Gastroesophageal sphincter (tissue), 3 donors: ENCODE results near the gene RABAC1.

Experiments
- POLR2A ChIP-seq, 2 donors: fragments of 450-650 bp; IDR thresholded peaks; one replicate each; pipeline ENCODE4 v1.6.1; 2017; ENCODE audit warnings: antibody characterized with exemption in 2 of 2, mild to moderate bottlenecking in 2 of 2, moderate library complexity in 1 of 2
- POLR2AphosphoS5 ChIP-seq: sonication (generic); formaldehyde crosslinking; IDR thresholded peaks from one replicate; pipeline ENCODE4 v1.6.1; 2017; ENCODE audit warnings: antibody characterized with exemption
- TF ChIP-seq, protein P1 (sequence below), 4 experiments: fragments of 200-600 bp in 2 of 4; fragments of 450-650 bp in 2 of 4; sonication (generic) in 1 of 4; IDR thresholded peaks; one replicate each; pipeline ENCODE4 v1.5.1; 2017 to 2019; ENCODE audit warnings: antibody characterized with exemption in 4 of 4, mild to moderate bottlenecking in 2 of 4, moderate library complexity in 2 of 4

DNA sequence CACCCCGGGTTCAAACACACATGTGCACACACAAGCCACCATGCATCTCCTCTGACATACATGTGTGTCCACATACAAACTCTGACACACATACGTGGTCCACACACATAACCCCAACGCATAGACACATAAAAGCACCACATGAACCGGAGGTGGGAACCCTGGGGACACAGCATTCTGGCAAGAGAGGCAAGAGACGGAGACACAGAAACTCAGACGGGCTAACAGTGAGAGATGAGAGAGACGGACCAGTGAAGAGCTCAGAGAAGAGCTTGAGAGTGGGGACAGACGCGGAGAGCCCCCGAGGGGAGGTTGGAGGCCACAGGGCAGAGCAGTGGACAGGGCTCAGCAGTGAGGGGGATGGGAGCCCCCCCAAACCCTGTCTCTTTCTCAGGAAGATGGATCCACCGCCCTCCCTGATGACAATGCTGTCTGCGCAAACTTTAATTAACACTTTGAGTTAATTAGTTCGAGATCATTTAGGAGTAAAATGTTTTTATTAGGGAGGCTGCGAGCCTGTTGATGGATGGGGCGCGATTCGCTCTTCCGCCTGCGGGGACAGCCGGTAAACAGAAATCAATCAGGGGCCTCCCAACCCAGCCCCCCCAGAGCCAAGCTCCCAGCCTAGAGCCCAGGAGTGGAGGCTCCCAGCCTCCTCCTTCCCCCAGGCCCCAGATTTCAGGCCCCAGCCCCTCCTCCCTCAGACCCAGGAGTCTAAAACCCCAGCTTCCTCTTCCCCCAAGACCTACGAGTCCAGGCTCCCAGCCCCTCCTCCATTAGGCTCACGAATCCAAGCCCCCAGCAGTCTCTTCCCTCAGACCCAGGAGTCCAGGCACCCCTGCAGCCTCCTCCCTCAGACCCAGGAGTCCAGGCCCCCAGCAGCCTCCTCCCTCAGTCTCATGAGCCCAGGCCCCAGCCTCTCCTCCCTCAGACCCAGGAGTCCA is 21.3 kb downstream of the RABAC1 start:
- no peak for TF ChIP-seq POLR2A (IDR thresholded peaks at IDR 0.05)
- no peak for TF ChIP-seq POLR2AphosphoS5
- TF ChIP-seq, protein P1, sequence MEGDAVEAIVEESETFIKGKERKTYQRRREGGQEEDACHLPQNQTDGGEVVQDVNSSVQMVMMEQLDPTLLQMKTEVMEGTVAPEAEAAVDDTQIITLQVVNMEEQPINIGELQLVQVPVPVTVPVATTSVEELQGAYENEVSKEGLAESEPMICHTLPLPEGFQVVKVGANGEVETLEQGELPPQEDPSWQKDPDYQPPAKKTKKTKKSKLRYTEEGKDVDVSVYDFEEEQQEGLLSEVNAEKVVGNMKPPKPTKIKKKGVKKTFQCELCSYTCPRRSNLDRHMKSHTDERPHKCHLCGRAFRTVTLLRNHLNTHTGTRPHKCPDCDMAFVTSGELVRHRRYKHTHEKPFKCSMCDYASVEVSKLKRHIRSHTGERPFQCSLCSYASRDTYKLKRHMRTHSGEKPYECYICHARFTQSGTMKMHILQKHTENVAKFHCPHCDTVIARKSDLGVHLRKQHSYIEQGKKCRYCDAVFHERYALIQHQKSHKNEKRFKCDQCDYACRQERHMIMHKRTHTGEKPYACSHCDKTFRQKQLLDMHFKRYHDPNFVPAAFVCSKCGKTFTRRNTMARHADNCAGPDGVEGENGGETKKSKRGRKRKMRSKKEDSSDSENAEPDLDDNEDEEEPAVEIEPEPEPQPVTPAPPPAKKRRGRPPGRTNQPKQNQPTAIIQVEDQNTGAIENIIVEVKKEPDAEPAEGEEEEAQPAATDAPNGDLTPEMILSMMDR (IDR thresholded peaks at IDR 0.05): no peak
